Activated CD4-positive, CD25-positive, alpha-beta regulatory T cell treated with anti-CD3 and anti-CD28 coated beads, Interleukin-2, amount 50 U/mL, for 24 hours (primary cell): ENCODE results near the gene FH.

Experiments
- ATAC-seq, 2 donors: fragments of 150-1000 bp; cut with Tn5 transposase; one replicate each; pipeline ENCODE4 v1.10.0; 2021; ENCODE audit warnings: mild to moderate bottlenecking in 1 of 2, moderate library complexity in 1 of 2

The FH gene

DNA sequence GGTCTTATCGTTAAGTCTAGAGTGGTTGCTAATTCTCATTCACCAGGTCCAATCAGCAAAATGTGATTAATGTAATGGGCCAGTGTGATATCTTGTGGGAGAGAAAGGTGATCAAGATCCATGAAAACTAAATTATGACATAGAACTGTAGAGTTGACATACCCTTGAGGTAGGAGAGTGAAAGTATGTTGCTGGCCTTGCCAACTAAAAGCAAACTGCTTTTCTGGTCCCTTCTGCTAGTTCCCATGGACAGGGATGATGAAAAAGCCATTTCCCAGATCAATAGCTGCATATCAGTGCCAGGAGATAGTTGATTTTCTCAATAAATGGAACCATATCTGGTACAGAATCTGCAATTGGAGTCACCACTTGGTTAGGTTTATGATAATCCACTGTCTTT, 65.8 kb downstream of the FH start:
- ATAC-seq: no peak

DNA sequence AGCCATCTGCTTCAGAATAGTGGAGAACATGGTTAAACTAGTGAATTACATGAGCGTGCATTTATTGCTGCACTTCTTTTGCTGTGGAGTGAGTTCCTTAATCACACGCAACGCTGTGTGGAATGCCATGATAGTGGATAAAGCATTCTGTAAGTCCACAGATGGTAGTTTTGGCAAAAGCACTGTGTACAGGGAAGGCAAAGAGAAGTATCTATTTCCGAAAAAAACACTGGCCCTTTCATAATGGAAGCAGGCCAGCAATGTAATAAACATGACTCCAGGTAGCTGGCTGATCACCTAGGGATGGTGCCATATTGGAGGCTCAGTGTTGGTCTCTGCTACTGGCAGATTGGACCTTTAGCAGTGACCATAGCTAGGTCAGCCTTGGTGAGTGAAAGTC, 67.6 kb downstream of the FH start:
- no peak for ATAC-seq
